ENCODE data around the gene M6PR. TPM values are rescaled to one million over a fixed set of nuclear protein-coding genes. Genes with fewer than 3 reads are reported as not detected.

Gene M6PR
- total RNA-seq: 100 to 1,000 TPM; 144 to 199 TPM

DNA sequence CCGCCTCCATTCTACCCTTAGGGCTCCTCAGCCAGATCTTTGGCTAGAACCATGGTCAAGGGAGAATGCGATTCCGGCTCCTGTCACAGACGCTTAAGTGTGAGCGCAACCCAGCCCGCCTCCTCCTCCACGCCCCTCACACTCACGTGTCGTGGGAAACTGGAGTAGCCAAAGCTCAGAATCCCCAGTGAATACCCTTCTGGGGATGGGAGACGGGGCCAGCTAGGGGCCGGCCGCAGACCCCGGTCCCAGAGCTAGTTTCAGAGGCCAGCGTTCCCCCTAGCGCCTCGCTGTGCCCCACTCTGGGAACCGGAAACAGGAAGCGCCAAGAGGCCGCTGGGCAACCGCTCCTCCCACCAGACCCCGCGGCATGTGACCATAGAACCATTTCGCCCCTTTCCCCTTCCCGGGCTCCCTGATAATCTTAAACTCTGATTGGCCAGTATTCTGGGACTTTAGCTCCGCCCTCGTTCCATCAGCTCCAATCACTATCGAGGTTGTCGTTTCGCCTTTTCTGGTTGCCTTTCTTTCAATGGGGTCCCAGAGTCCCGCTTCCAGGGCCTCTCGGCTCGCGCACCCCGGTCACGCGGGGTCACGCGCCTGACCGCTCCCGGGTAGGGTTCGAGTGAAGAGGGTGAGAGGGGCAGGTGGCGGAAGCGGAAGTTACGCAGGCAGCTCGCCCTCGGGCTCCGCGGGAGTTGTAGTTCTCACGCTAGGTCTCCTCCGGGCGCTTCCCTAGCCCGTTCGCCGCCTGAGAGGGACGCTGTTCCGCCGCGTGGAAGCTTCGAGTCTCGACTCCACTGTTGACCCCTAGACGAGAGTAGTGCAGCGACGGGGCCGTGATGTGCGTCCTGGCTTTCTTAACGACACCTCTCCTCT, at the start of gene M6PR:
TSS of gene M6PR (minus strand) at position 304 of the 879 bp plus-strand sequence. CDS start 3,241 bp downstream, outside the sequence.
- Mint-ChIP-seq H3K36me3 (ENCODE audit: low read depth) (peaks cover 40% of the 10 kb centered on the region), H3K4me3 (peak within 1 kb of the TSS; percentile 96), H3K27ac (peak within 1 kb of the TSS; percentile 98), H3K27me3 (no peaks in the 10 kb centered on the region), H3K9me3 (peaks cover 6% of the 10 kb centered on the region), H3K4me1 (peaks cover 53% of the 10 kb centered on the region)
- ATAC-seq (replicated peaks): peak; percentile 84

DNA sequence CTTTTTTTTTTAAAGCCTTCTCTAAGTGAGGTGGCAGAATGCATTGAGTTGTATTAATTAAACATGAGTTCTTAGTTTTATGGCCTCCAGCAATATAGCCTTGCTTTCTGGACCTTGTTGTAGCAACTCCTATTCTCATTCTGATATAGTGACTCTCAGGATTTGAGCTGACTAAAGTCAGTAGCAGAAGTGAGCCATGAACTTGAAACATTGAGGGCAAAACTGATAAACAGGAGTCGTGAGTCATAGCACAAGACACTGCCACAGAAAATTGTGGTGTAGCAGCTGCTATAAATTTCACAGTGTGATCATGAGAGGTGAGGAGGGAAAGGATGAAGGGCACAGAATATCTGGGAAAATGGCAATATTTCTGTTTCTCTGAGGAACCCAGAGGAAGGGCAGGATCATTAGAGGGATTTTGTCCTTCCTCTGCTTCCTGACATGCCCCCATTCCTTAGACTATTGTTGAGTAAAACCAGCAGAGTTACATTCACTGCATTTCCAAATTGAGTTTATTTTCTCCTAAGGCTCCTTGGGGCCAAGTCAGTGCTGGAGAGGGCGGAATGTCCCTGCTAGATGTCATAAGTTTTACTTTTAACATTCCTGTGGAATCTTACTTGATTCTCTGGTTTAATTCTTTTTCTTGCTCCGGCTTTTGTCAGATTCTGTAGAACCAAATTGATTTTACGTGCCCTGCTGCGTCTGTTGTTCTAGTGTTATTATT, 47.4 kb upstream of the M6PR start:
- H3K4me3 Mint-ChIP-seq: peak overlapping the region; percentile 32
- peak; percentile 97 for ATAC-seq (replicated peaks)
- H3K9me3 Mint-ChIP-seq: no peaks in the 10 kb centered on the region
- H3K27me3 Mint-ChIP-seq: no peaks in the 10 kb centered on the region
- H3K36me3 Mint-ChIP-seq (ENCODE audit: low read depth): no peaks in the 10 kb centered on the region
- H3K27ac Mint-ChIP-seq: peak overlapping the region; percentile 80
- peaks cover 41% of the 10 kb centered on the region for H3K4me1 Mint-ChIP-seq

DNA sequence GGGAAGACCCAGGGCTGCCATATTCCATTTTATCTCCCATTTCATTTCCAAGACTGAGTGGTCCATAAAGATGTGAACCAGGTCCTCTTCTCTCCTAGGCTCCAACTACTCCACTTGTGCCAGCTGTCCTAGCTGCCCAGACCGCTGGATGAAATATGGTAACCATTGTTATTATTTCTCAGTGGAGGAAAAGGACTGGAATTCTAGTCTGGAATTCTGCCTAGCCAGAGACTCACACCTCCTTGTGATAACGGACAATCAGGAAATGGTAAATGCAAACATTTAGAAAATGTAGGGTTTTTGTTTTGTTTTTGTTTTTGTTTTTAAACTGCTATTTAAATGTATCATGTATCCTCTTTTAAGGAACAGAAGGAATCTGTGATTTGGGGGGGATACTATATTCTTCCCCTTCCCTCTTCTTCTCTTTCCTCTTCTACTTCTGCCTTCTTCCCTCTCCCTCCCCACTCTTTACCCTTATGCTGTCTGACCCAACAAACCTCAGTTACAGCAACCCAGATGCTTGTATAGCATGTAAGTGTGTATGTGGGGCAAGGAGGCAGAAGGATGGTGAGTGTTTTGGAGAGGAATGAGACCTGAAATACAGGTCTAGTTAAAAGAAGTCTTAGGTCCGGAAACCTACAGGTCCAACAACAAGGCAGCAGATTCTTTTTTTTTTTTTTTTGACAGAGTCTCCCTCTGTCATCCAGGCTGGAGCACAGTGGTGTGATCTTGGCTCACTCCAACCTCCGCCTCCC, 45.8 kb upstream of the M6PR start:
- peaks cover 37% of the 10 kb centered on the region for H3K4me1 Mint-ChIP-seq
- peak overlapping the region; percentile 80 for H3K27ac Mint-ChIP-seq
- H3K9me3 Mint-ChIP-seq: no peaks in the 10 kb centered on the region
- peak overlapping the region; percentile 39 for H3K4me3 Mint-ChIP-seq
- H3K27me3 Mint-ChIP-seq: no peaks in the 10 kb centered on the region
- no peak for ATAC-seq (replicated peaks)
- H3K36me3 Mint-ChIP-seq (ENCODE audit: low read depth): no peaks in the 10 kb centered on the region

DNA sequence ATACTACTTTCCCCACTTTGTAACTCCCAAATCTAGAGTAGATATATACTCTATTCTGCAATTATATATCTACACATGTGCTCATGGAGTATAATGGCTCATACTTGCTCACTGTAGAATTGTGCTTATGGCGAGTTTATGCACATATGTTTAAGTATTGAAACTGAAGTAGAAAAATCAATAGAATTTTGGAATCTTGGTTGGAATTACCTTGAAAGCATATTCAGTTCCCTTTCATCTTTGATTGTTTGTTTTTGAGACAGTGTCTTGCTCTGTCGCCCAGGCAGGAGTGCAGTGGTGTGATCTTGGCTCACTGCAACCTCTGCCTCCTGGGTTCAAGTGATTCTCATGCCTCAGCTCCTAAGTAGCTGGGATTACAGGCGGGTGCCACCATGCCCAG, 44.4 kb upstream of the M6PR start:
- no peaks in the 10 kb centered on the region for H3K27me3 Mint-ChIP-seq
- no peaks in the 10 kb centered on the region for H3K9me3 Mint-ChIP-seq
- H3K4me3 Mint-ChIP-seq: peak overlapping the region; percentile 39
- H3K4me1 Mint-ChIP-seq: peaks cover 34% of the 10 kb centered on the region
- H3K36me3 Mint-ChIP-seq (ENCODE audit: low read depth): no peaks in the 10 kb centered on the region
- H3K27ac Mint-ChIP-seq: no peak overlapping the region
- no peak for ATAC-seq (replicated peaks)

DNA sequence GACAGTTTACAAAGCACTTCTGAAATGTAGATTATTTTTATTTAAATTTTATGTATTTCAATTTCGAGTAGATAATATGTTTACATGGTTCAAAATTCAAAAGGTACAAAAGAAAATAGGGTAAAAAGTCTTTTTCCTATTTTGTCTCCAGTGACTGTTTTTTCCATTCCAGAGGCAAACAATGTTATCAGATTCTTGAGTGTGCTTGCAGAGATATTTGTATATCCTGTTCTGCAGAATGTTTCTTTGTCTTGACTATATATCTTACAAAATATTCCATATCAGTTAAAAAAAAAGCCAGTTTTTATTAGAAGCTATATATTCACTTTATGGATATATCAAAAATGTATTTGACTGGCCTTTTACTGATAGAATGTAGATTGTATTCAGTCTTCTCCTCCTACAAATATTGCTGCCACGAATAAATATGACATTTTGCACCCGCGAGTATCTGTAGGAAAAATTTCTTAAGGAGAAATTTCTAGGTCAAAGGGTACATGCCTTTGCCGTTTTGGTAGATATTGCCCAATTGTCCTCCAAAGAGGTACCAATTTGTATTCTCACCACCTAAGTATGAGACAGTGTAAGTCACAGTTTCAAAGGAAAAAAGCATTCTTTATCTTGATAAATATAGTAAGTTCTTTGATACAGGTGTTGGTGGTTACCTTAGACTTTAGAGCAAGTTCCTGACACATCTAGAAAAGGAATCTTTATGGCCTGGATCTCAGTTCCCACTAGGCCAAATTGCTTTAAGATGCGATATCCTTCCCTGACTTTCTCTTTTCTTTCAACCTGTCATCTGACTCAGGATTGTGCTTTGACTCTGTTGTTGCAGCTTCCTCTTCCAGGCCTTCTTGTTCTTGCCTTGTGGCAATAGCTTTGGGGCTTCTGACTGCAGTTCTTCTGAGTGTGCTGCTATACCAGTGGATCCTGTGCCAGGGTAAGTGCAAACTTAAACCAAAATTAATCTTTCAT, 42.2 kb upstream of the M6PR start:
- peaks cover 42% of the 10 kb centered on the region for H3K4me1 Mint-ChIP-seq
- no peaks in the 10 kb centered on the region for H3K36me3 Mint-ChIP-seq (ENCODE audit: low read depth)
- peak overlapping the region; percentile 56 for H3K27ac Mint-ChIP-seq
- peak; percentile 17 for ATAC-seq (replicated peaks)
- H3K27me3 Mint-ChIP-seq: no peaks in the 10 kb centered on the region
- peak overlapping the region; percentile 69 for H3K4me3 Mint-ChIP-seq
- no peaks in the 10 kb centered on the region for H3K9me3 Mint-ChIP-seq

DNA sequence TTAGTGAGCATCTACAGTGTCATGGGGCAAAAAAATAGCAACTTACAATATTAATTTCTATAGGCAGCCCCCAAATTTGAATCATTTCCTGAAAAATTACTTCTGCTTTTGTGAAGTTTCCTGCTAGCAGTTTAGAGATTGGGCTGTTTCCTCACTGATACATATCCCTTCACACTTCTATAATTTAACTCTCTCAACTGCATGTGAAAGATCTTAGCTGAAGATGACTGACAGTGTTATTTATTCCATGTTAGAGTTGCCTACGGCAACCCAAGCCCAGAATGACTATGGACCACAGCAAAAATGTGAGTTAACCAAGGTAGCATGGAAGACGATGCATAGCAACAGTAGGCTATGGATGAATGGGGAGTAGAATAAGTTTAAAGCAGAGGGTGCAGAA, 40.0 kb upstream of the M6PR start, which contains the start of gene KLRG1:
TSS of gene KLRG1 (plus strand) at position 134 of the 400 bp plus-strand sequence. CDS start at position 224, 90 bp downstream.
- H3K36me3 Mint-ChIP-seq (ENCODE audit: low read depth): no peaks in the 10 kb centered on the region
- H3K4me1 Mint-ChIP-seq: peaks cover 27% of the 10 kb centered on the region
- H3K27me3 Mint-ChIP-seq: no peaks in the 10 kb centered on the region
- H3K4me3 Mint-ChIP-seq: peak within 1 kb of the TSS; percentile 37
- H3K27ac Mint-ChIP-seq: no peak within 1 kb of the TSS
- H3K9me3 Mint-ChIP-seq: no peaks in the 10 kb centered on the region
- ATAC-seq (replicated peaks): peak; percentile 45

DNA sequence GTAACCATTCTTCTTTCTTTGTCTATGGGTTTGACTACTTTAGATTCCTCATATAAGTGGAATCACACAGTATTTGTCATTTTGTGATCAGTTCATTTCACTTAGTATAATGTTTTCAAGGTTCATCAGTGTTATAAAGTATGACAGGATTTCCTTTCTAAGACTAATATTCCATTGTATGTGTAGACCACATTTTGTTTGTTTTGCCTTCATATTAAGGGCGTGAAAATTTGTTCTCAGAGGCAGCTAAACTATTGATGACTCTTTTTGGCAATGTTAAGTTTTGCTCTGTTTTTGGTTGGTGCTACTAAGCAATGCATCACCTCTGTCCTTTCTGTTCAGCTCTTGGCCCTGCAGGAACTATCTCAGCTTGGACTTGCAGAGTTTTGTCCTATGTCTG, 38.2 kb upstream of the M6PR start:
- peak; percentile 63 for ATAC-seq (replicated peaks)
- H3K4me3 Mint-ChIP-seq: peak overlapping the region; percentile 37

DNA sequence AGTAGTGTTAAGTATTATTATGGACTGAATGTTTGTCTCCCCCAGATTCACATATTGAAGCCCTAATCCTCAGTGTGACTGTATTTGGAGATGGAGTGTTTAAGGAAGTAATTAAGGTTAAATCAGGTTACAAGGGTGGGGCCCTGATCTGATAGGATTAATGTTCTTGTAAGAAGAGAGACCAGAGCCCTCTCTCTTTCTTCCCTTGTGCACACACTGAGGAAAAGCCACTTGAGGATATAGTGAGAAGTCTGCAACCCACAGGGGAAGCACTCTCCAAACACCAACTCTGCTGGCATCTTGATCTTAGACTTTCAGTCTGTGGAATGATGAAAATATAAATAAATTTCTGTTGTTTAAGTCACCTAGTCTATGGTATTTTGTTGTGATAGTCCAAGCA, 37.7 kb upstream of the M6PR start:
- Mint-ChIP-seq H3K27ac (no peak overlapping the region), H3K4me3 (peak overlapping the region; percentile 37), H3K4me1 (peaks cover 20% of the 10 kb centered on the region), H3K9me3 (peaks cover 4% of the 10 kb centered on the region), H3K36me3 (ENCODE audit: low read depth) (no peaks in the 10 kb centered on the region), H3K27me3 (no peaks in the 10 kb centered on the region)
- ATAC-seq (replicated peaks): no peak

More for the DNA sequence above, 38.2 kb upstream of the M6PR start:
- peaks cover 4% of the 10 kb centered on the region for H3K9me3 Mint-ChIP-seq
- H3K27ac Mint-ChIP-seq: no peak overlapping the region
- H3K27me3 Mint-ChIP-seq: no peaks in the 10 kb centered on the region
- no peaks in the 10 kb centered on the region for H3K36me3 Mint-ChIP-seq (ENCODE audit: low read depth)
- H3K4me1 Mint-ChIP-seq: peaks cover 24% of the 10 kb centered on the region

DNA sequence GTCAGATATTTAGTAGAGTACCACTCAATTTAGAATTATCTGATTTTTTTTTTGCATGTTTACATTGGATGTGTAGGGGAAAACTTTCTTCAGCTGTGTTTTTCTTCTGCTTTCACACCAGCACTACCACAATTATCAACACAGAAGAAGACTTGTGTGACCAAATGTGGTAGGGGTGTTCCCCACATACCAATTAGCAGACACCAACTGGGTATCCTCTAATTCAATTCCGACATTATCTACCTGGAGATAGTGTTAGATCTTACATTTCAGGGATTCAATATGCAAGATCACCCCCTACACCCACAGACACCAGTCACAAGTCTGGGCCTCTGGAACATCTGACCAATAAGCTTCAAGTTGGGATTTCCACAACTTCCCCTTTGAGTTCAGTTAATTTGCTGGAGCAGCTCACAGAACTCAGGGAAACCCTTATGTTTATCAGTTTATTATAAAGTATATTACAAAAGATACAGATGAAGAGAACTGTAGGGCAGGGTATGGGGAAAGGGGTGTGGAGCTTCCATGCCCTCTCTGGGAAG, 35.8 kb upstream of the M6PR start:
- ATAC-seq (replicated peaks): no peak
- Mint-ChIP-seq H3K9me3 (peaks cover 4% of the 10 kb centered on the region), H3K4me3 (no peak overlapping the region), H3K27me3 (no peaks in the 10 kb centered on the region), H3K4me1 (peaks cover 18% of the 10 kb centered on the region), H3K27ac (no peak overlapping the region), H3K36me3 (ENCODE audit: low read depth) (no peaks in the 10 kb centered on the region)

DNA sequence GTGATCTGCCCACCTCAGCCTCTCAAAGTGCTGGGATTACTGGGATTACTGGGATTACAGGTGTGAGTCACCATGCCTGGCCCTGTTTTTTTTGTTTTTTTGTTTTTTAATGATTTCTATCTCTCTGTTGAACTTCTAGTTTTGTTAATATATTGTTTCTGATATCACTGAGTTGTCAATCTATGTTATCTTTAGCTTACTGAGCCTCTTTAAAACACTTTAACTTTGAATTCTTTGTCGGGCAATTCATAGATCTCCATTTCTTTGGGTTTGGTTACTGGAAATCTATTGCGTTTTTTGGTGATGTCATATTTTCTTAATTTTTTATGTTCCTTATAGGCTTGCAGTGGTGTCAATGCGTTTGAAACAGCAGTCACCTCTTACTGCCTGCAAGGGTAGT, 30.7 kb upstream of the M6PR start:
- ATAC-seq (replicated peaks): no peak
- H3K4me1 Mint-ChIP-seq: peaks cover 9% of the 10 kb centered on the region
- no peaks in the 10 kb centered on the region for H3K36me3 Mint-ChIP-seq (ENCODE audit: low read depth)
- peaks cover 24% of the 10 kb centered on the region for H3K9me3 Mint-ChIP-seq
- H3K27ac Mint-ChIP-seq: no peak overlapping the region
- H3K4me3 Mint-ChIP-seq: no peak overlapping the region
- H3K27me3 Mint-ChIP-seq: no peaks in the 10 kb centered on the region

DNA sequence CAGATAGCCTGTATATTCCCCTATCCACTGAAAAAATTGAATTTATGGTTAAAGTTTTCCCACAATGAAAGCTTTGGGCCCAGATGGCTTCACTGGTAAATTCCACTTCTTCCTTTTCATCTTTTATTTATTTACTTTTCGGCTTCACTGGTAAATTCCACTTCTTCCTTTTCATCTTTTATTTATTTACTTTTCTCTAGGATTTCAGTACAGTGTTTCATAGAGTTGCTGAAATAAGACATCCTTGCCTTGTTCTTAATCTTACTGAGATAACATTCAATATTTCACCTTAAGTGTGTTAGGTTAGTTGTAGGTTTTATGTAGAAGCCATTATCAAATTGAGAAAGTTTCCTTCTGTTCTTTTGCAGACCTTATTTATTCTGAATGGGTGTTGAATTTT, 21.0 kb upstream of the M6PR start:
- no peak for ATAC-seq (replicated peaks)
- no peak overlapping the region for H3K4me3 Mint-ChIP-seq
- H3K9me3 Mint-ChIP-seq: peaks cover 11% of the 10 kb centered on the region
- peak overlapping the region; percentile 37 for H3K27ac Mint-ChIP-seq
- no peaks in the 10 kb centered on the region for H3K27me3 Mint-ChIP-seq
- H3K4me1 Mint-ChIP-seq: no peaks in the 10 kb centered on the region
- no peaks in the 10 kb centered on the region for H3K36me3 Mint-ChIP-seq (ENCODE audit: low read depth)

DNA sequence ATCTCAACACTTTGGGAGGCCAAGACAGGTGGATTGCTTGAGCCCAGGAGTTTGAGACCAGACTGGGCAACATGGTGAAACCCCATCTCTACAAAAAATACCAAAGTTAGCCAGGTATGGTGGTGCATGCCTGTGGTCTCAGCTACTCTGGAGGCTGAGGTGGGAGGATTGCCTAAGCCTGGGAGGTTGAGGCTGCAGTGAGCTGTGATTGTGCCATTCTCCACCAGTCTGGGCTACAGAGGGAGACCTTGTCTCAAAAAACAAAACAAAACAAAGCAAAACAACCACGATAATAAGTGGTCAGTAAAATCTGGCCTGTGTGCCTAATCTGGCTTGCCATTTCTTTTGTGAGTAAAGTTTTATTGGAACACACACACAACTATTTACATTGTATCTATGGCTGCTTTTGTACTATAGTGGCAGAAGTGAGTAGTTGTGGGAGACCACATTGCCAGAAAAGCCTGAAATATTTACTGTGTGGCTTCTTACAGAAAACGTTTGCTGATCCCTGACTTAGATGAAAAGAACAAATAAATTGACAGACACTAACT, 20.5 kb upstream of the M6PR start:
- no peak overlapping the region for H3K4me3 Mint-ChIP-seq
- H3K36me3 Mint-ChIP-seq (ENCODE audit: low read depth): no peaks in the 10 kb centered on the region
- no peaks in the 10 kb centered on the region for H3K27me3 Mint-ChIP-seq
- no peaks in the 10 kb centered on the region for H3K4me1 Mint-ChIP-seq
- peak overlapping the region; percentile 37 for H3K27ac Mint-ChIP-seq
- no peak for ATAC-seq (replicated peaks)
- peaks cover 9% of the 10 kb centered on the region for H3K9me3 Mint-ChIP-seq

DNA sequence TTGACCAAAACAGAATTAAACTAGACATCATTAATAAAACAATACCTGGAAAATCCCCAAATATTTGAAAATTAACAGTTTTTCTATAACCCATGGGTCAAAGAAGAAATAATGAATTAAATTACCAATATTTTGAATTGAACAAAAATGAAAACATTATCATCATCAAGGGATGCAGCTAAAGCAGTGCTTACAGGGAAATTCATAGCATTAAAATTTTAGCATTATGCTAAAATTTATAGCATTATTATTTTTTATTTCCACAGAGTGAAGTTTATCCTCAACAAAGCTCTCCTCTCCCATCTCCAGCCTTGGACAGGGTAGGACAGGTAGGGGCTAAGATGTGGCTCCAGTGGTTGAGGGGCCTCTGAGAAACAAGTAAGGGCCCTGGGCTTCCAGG, 19.3 kb upstream of the M6PR start:
- ATAC-seq (replicated peaks): no peak
- peaks cover 9% of the 10 kb centered on the region for H3K9me3 Mint-ChIP-seq
- no peak overlapping the region for H3K27ac Mint-ChIP-seq
- H3K27me3 Mint-ChIP-seq: no peaks in the 10 kb centered on the region
- no peaks in the 10 kb centered on the region for H3K36me3 Mint-ChIP-seq (ENCODE audit: low read depth)
- H3K4me1 Mint-ChIP-seq: no peaks in the 10 kb centered on the region
- H3K4me3 Mint-ChIP-seq: no peak overlapping the region
